Measurements from ENCODE around the gene VPS4B.
"Not testable (repeated sequence)": the region's sequence is repeated elsewhere in the genome, so short reads cannot be mapped to it uniquely, and the experiment has no call there.

Gene VPS4B

DNA sequence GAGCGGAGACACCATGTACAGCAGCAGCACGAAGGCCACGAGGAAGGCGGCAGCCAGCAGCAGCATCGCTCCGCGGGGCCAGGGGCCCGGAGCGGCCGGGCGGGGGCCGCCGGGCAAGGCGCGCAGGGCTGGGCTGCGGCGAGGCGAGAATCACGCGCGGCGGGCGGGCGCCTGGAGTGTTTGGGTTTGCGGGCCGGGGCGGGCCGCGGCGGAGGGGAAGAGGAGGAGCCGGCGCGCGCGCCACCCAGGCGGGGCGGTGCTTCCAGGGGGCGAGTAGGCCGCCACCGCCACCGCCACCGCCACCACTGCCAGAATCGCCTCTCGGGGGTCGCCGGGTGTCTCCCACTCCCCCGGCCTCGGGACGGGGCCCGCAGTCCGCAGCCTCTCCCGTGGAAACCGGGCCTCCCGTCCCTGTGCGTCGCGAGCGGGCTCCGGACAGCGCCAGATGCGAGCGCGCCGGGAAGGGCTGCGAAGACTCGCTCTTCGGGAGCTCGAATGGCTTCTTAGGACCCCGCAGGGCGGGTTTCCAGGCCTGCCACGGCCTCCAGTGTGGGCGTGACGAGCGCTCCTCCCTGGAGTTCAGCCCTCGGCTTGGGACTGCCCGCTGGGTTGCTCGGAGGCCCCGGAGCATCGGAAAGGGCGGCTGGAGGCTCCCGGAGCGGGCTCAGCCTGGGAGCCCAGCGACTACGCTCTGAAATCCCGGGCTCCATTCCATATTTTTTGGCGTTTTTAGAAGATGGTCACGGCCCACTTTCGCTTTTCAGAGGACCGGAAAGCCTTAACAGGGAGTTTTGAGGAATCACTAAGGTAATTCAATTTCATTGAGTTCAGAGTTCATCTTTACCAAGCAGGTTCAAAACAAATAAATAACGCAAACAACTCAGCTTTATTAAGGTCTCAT, 55.0 kb downstream of the VPS4B start, which contains the start of gene KDSR:
TSS of gene KDSR (minus strand) at position 154 of the 901 bp plus-strand sequence. CDS start at position 66, 88 bp downstream.
- peaks cover 42% of the 10 kb centered on the region for H3K4me1 Mint-ChIP-seq (ENCODE audit: low read depth)
- no peaks in the 10 kb centered on the region for H3K27me3 Mint-ChIP-seq
- peak within 1 kb of the TSS; percentile 98 for H3K4me3 Mint-ChIP-seq
- peak within 1 kb of the TSS; percentile 94 for H3K27ac Mint-ChIP-seq
- peaks cover 6% of the 10 kb centered on the region for H3K9me3 Mint-ChIP-seq
- peaks cover 16% of the 10 kb centered on the region for H3K36me3 Mint-ChIP-seq (ENCODE audit: low read depth)

DNA sequence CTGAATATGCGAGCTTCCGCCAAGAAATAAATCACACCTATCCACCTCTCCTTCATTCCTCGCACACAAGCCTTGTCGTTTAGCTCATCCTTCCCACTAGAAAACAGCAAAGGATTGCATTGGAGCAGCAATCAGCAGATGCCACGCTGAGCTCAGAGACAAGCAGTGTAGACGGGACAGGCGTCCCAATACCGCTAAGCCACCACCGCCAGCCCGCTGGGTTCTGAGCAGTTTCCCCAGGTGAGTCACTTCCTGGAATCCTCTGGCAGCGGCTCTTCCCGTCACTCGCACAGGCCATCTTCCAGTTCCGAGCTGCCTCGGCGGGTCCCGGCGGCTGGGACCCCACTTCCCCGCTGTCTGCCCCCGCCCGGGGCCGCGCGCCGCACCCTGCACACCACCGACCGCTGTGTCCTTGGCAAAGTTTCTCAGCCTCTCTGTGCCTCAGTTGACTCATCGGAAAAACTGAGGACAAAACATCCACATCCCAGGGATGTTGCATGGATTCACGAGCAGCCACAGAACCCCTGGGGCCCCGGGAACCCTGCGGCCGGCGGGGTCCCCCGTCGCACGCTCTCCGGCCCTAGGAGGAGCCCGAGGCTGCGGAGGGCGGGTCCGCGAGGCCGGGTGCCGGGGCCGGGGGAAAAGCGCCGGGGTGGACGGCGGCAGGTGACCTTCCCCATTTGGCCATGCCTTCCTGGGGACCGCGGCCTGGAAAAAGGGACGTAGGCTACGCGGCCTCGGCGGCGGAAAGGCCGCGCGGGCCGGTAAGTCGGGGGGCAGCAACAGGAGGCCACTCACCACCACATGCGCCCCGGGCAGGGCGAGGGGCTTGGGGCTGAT, 55.8 kb downstream of the VPS4B start:
- Mint-ChIP-seq H3K4me1 (ENCODE audit: low read depth) (peaks cover 42% of the 10 kb centered on the region), H3K27ac (peak overlapping the region; percentile 94), H3K27me3 (no peaks in the 10 kb centered on the region), H3K9me3 (peaks cover 6% of the 10 kb centered on the region), H3K36me3 (ENCODE audit: low read depth) (peaks cover 21% of the 10 kb centered on the region), H3K4me3 (peak overlapping the region; percentile 98)

- Mint-ChIP-seq H3K27ac (peak overlapping the region; percentile 94), H3K4me1 (ENCODE audit: low read depth) (peaks cover 42% of the 10 kb centered on the region), H3K36me3 (ENCODE audit: low read depth) (peaks cover 21% of the 10 kb centered on the region), H3K27me3 (no peaks in the 10 kb centered on the region), H3K4me3 (peak overlapping the region; percentile 98), H3K9me3 (peaks cover 6% of the 10 kb centered on the region)
These were observed 56.4 kb downstream of the VPS4B start for GRCh38 chr18:63365876-63366212.

- Mint-ChIP-seq H3K4me1 (ENCODE audit: low read depth) (peaks cover 41% of the 10 kb centered on the region), H3K27ac (no peak overlapping the region), H3K4me3 (no peak overlapping the region), H3K27me3 (no peaks in the 10 kb centered on the region), H3K9me3 (peaks cover 3% of the 10 kb centered on the region), H3K36me3 (ENCODE audit: low read depth) (peaks cover 34% of the 10 kb centered on the region)
These were observed 58.3 kb downstream of the VPS4B start for GRCh38 chr18:63363951-63364350.

- Mint-ChIP-seq H3K4me1 (ENCODE audit: low read depth) (peaks cover 36% of the 10 kb centered on the region), H3K36me3 (ENCODE audit: low read depth) (peaks cover 34% of the 10 kb centered on the region)
- H3K27me3 Mint-ChIP-seq, H3K27ac Mint-ChIP-seq, H3K9me3 Mint-ChIP-seq, H3K4me3 Mint-ChIP-seq: not testable (repeated sequence)
These were observed 58.9 kb downstream of the VPS4B start for GRCh38 chr18:63363420-63363819.

GRCh38 chr18:63356272-63356896, 65.9 kb downstream of the VPS4B start:
- Mint-ChIP-seq H3K4me3 (no peak overlapping the region), H3K27me3 (no peaks in the 10 kb centered on the region), H3K4me1 (ENCODE audit: low read depth) (no peaks in the 10 kb centered on the region), H3K27ac (no peak overlapping the region), H3K36me3 (ENCODE audit: low read depth) (peaks cover 51% of the 10 kb centered on the region), H3K9me3 (no peaks in the 10 kb centered on the region)

DNA sequence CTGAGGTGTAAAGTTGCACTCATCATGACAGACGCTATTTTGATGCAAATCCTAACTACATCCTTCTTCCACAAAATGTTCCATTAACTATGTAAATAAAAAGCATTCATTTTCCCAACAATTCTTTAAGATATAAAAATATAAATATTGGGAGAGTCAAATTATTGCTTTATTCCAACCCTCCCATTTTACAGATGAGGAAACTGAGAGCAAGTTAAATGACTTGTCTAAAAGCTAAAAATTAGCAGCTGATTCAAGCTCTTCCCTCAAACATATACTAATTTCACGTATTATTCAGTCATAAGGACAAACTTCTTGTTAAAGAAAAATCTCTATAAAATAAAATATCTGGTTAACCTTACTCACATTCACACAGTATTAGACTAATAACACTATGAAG, 72.0 kb downstream of the VPS4B start:
- H3K27me3 Mint-ChIP-seq = no peaks in the 10 kb centered on the region
- H3K27ac Mint-ChIP-seq = no peak overlapping the region
- H3K4me1 Mint-ChIP-seq (ENCODE audit: low read depth) = no peaks in the 10 kb centered on the region
- no peaks in the 10 kb centered on the region for H3K9me3 Mint-ChIP-seq
- H3K4me3 Mint-ChIP-seq = no peak overlapping the region
- peaks cover 63% of the 10 kb centered on the region for H3K36me3 Mint-ChIP-seq (ENCODE audit: low read depth)

- H3K27me3 Mint-ChIP-seq = no peaks in the 10 kb centered on the region
- no peaks in the 10 kb centered on the region for H3K9me3 Mint-ChIP-seq
- no peaks in the 10 kb centered on the region for H3K4me1 Mint-ChIP-seq (ENCODE audit: low read depth)
- H3K36me3 Mint-ChIP-seq (ENCODE audit: low read depth) = peaks cover 65% of the 10 kb centered on the region
- H3K4me3 Mint-ChIP-seq = no peak overlapping the region
- no peak overlapping the region for H3K27ac Mint-ChIP-seq
These were observed 73.7 kb downstream of the VPS4B start for GRCh38 chr18:63348508-63349136.

DNA sequence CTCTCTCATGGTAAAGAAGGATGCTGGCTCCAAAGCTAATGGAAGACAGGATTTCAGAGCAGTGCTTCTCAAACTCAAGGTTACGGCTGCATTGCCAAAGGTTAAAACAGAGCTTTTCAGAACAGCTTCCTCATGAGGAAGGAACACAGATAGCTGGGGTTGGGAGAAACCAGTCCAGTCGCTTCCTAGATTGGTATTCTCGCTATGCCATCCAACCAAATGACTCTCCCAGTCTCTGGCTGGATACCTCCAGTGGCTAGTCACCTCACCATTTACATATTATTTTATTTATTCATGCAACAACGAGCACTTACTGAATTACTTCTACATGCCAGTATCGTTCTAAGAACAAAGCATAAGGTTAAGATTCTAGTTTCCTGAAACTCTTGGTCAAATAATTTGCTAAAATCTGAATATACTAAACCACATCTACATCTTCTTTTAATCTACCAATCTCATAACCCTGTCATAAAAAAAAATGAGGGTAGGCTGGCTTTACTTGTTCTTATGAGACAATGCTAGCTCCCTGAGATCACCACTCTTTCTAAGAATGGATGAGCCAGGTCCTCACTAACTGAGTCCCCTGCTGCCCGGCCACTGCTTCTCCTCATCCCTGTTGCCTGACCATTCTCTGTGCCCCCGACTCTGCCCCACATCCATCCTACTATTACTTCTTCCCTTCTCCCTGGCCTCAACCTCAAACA, 75.6 kb downstream of the VPS4B start:
- Mint-ChIP-seq H3K9me3 (no peaks in the 10 kb centered on the region), H3K36me3 (ENCODE audit: low read depth) (peaks cover 68% of the 10 kb centered on the region), H3K4me3 (no peak overlapping the region), H3K27me3 (no peaks in the 10 kb centered on the region), H3K4me1 (ENCODE audit: low read depth) (no peaks in the 10 kb centered on the region), H3K27ac (no peak overlapping the region)

DNA sequence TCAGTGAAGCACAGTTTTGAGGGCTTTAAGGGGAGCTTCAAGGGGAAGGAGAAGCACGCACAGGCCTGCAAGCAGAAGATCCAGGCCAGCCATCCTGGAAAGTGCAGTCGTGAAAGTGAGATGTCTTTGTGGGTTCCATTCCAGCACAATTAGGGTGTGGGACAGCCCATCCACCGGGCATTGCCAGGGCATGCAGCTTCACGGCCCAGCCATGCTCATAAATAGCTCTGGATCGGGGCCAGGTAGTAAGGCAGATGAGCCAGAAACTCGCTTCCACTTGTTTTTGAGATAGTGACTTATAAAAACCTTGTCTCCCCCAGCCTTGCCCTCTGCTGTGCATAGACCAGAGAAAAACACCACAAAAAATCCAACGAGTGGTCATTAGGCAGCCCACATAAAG, 76.2 kb downstream of the VPS4B start:
- Mint-ChIP-seq H3K27ac (no peak overlapping the region), H3K4me3 (no peak overlapping the region), H3K4me1 (ENCODE audit: low read depth) (no peaks in the 10 kb centered on the region), H3K27me3 (no peaks in the 10 kb centered on the region), H3K9me3 (no peaks in the 10 kb centered on the region), H3K36me3 (ENCODE audit: low read depth) (peaks cover 69% of the 10 kb centered on the region)

- no peak overlapping the region for H3K4me3 Mint-ChIP-seq
- peaks cover 73% of the 10 kb centered on the region for H3K36me3 Mint-ChIP-seq (ENCODE audit: low read depth)
- no peaks in the 10 kb centered on the region for H3K27me3 Mint-ChIP-seq
- H3K27ac Mint-ChIP-seq = no peak overlapping the region
- H3K9me3 Mint-ChIP-seq = no peaks in the 10 kb centered on the region
- no peaks in the 10 kb centered on the region for H3K4me1 Mint-ChIP-seq (ENCODE audit: low read depth)
These were observed 77.4 kb downstream of the VPS4B start for GRCh38 chr18:63344918-63345317.

DNA sequence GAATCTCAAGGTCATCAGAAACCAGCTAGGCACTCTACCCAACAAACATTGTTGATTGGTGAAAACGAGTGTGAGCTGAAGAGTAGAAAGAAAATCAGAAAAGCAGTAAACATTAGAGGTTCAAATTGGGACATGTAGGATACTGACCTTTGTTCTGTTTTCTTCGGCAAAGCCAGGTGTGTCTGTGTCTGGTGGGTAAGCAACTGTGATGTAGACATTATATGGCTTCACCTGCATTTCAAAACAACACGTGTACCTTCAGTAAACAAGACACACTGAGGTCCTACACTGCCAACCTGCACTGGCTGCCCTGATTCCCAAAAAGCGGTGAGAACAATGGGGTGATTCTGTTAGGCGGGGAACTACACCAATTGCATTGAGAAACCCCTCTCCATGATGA, 78.0 kb downstream of the VPS4B start:
- Mint-ChIP-seq H3K27ac (no peak overlapping the region), H3K4me3 (no peak overlapping the region), H3K27me3 (no peaks in the 10 kb centered on the region), H3K4me1 (ENCODE audit: low read depth) (no peaks in the 10 kb centered on the region), H3K9me3 (no peaks in the 10 kb centered on the region), H3K36me3 (ENCODE audit: low read depth) (peaks cover 71% of the 10 kb centered on the region)

DNA sequence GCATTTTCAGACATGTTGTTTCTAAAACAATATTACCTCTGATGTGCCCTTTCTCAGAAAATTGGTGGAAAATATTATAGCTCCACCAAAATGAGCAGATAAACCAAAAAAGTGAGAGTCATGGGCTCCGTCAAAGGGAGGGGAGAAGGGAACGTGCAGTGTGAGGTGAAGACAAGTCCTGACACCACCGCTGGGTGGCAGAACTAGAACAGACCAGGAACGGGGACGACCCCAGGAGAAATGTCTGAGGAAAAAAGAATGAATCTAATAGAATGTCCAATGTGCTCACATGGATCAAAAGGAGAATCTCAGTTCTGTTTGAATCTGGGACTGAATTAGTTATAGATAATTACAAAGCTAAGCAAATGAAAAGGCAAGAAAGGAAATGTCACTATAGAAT, 80.1 kb downstream of the VPS4B start:
- Mint-ChIP-seq H3K36me3 (ENCODE audit: low read depth) (peaks cover 69% of the 10 kb centered on the region), H3K27me3 (no peaks in the 10 kb centered on the region), H3K4me1 (ENCODE audit: low read depth) (no peaks in the 10 kb centered on the region), H3K4me3 (no peak overlapping the region), H3K9me3 (no peaks in the 10 kb centered on the region), H3K27ac (peak overlapping the region; percentile 1)

DNA sequence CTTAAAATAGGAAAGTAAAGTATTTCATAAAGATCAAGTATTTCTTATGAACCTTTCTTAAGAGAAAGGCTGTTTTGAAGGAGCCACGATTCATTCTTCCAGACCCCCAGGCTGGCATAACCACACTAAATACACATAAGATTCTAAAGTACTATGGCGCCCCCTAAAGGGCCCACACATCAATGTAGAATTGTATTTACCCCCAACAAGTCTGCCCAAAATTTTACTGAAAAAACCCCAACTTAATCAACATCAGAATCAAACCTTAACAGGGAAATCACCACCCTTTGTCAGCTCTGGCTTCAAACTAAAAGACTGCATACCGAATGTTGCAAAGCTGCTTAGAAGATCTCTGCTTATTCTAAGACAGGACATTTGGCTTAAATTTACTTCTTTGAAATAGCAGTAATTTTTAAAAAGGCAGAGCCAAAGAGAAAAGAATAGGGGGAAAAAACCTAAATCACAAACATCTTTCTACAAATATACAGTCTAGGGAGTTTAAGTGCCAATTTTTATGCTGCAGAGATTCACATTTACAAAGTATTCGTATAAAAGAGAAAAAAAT, 82.3 kb downstream of the VPS4B start:
- Mint-ChIP-seq H3K9me3 (no peaks in the 10 kb centered on the region), H3K36me3 (ENCODE audit: low read depth) (peaks cover 78% of the 10 kb centered on the region), H3K4me3 (no peak overlapping the region), H3K27ac (no peak overlapping the region), H3K4me1 (ENCODE audit: low read depth) (peaks cover 8% of the 10 kb centered on the region), H3K27me3 (no peaks in the 10 kb centered on the region)

All from stimulated activated naive CD8-positive, alpha-beta T cell treated with anti-CD3 and anti-CD28 coated beads, Interleukin-15, Interleukin-2, amounts not matched to agents 100 ng/mL and 50 ng/mL, for 24 hours (primary cell).